Fibroblast of lung (primary cell): ENCODE results near the gene POU4F1.

ENCODE experiments used
- CTCF ChIP-seq, 2 donors: IDR thresholded peaks in 1 of 2; conservative IDR thresholded peaks in 1 of 2; 1 replicate in 1 of 2; 2 replicates in 1 of 2; pipeline ENCODE4 v1.5.1; 2011 to 2012; ENCODE audit warnings: low read length in 2 of 2, control low read depth in 1 of 2, inconsistent platforms in 1 of 2, low read depth in 1 of 2, mild to moderate bottlenecking in 1 of 2
- EZH2 ChIP-seq: IDR thresholded peaks from 2 replicates; pipeline ENCODE4 v1.5.1; 2012; ENCODE audit warnings: low read length, control low read depth, mild to moderate bottlenecking; ENCODE audit errors: missing control alignments

GRCh38 chr13:78586706-78587105 is 16.6 kb downstream of the POU4F1 start:
- TF ChIP-seq CTCF (conservative IDR thresholded peaks at IDR 0.05 in 1 of 2, IDR thresholded peaks at IDR 0.05 in 1 of 2; ENCODE audit: low read depth in 1 of 2, low read length in 2 of 2) (peak; percentile 13 to 32), EZH2 (no peak)
